ENCODE results near the gene GATA1.

The GATA1 gene

GRCh38 chrX:48785540-48786214 lies 713 bp upstream of the GATA1 start:
- DNase-seq = no peak

GRCh38 chrX:48786825-48787504 lies 575 bp downstream of the GATA1 start:
- no peak for DNase-seq

GRCh38 chrX:48787505-48788443 lies 1.4 kb downstream of the GATA1 start:
- no peak for DNase-seq

- no peak for DNase-seq
These were observed 3.2 kb downstream of the GATA1 start for GRCh38 chrX:48789366-48790220.

- no peak for DNase-seq
These were observed 4.1 kb downstream of the GATA1 start for GRCh38 chrX:48790477-48790876.

GRCh38 chrX:48791063-48791820 lies 4.9 kb downstream of the GATA1 start:
- no peak for DNase-seq

- no peak for DNase-seq
These were observed 5.8 kb downstream of the GATA1 start for GRCh38 chrX:48792219-48792618.

- DNase-seq = no peak
These were observed 7.5 kb downstream of the GATA1 start for GRCh38 chrX:48793935-48794334.

- DNase-seq = no peak
These were observed 8.0 kb downstream of the GATA1 start for GRCh38 chrX:48794340-48794910.

- DNase-seq = no peak
These were observed 8.6 kb downstream of the GATA1 start for GRCh38 chrX:48794911-48795515.

- DNase-seq = no peak
These were observed 11.9 kb downstream of the GATA1 start for GRCh38 chrX:48798318-48798717.

GRCh38 chrX:48800574-48801279 lies 14.3 kb downstream of the GATA1 start:
- no peak for DNase-seq

- peak; percentile 99 for DNase-seq
These were observed 15.1 kb downstream of the GATA1 start, which contains the start of gene HDAC6 for GRCh38 chrX:48801280-48802088. Gene HDAC6, plus strand, starts transcription at chrX:48802067. Its CDS starts 626 bp downstream, at chrX:48802693.

GRCh38 chrX:48802089-48802904 lies 15.9 kb downstream of the GATA1 start:
- peak; percentile 90 for DNase-seq

- DNase-seq = no peak
These were observed 16.5 kb downstream of the GATA1 start for GRCh38 chrX:48802905-48803200.

- DNase-seq = no peak
These were observed 19.7 kb downstream of the GATA1 start for GRCh38 chrX:48806081-48806480.

GRCh38 chrX:48813644-48814043 lies 27.3 kb downstream of the GATA1 start:
- DNase-seq = no peak

GRCh38 chrX:48814722-48815121 lies 28.3 kb downstream of the GATA1 start:
- no peak for DNase-seq

GRCh38 chrX:48815266-48815665 lies 28.9 kb downstream of the GATA1 start:
- no peak for DNase-seq

All from femur (tissue), 1 donor.